SHP77 treated with DMSO at 0.1 percent for 48 hours (cell line): Measurements from ENCODE around the gene P2RX4.
"Not testable (repeated sequence)": the region's sequence is repeated elsewhere in the genome, so short reads cannot be mapped to it uniquely, and the experiment has no call there.

Source experiments
- DNase-seq: peaks from one replicate; lab custom pipeline; 2025; lab: John Stamatoyannopoulos, UW

P2RX4 gene

GRCh38 chr12:121245031-121245430, 35.1 kb downstream of the P2RX4 start:
- no peak for DNase-seq

- DNase-seq = no peak
Observed at GRCh38 chr12:121245951-121246350, 36.0 kb downstream of the P2RX4 start.

GRCh38 chr12:121246893-121247557, 37.1 kb downstream of the P2RX4 start:
- no peak for DNase-seq

- DNase-seq = no peak
Observed at GRCh38 chr12:121248622-121249021, 38.7 kb downstream of the P2RX4 start.

GRCh38 chr12:121250359-121250758, 40.4 kb downstream of the P2RX4 start:
- no peak for DNase-seq

- DNase-seq = no peak
Observed at GRCh38 chr12:121251838-121252237, 41.9 kb downstream of the P2RX4 start.

GRCh38 chr12:121252712-121253345, 42.9 kb downstream of the P2RX4 start:
- no peak for DNase-seq

- DNase-seq = no peak
Observed at GRCh38 chr12:121253638-121254335, 43.9 kb downstream of the P2RX4 start.

GRCh38 chr12:121255433-121255832, 45.5 kb downstream of the P2RX4 start:
- DNase-seq = no peak

- DNase-seq = not testable (repeated sequence)
Observed at GRCh38 chr12:121257704-121258449, 47.9 kb downstream of the P2RX4 start.

- DNase-seq = no peak
Observed at GRCh38 chr12:121259074-121259473, 49.1 kb downstream of the P2RX4 start.

GRCh38 chr12:121260091-121260490, 50.2 kb downstream of the P2RX4 start:
- no peak for DNase-seq

GRCh38 chr12:121261398-121261797, 51.5 kb downstream of the P2RX4 start:
- no peak for DNase-seq

GRCh38 chr12:121263206-121263935, 53.4 kb downstream of the P2RX4 start:
- no peak for DNase-seq

- no peak for DNase-seq
Observed at GRCh38 chr12:121264135-121264534, 54.2 kb downstream of the P2RX4 start.

GRCh38 chr12:121264951-121265515, 55.1 kb downstream of the P2RX4 start:
- no peak for DNase-seq

- DNase-seq = no peak
Observed at GRCh38 chr12:121267822-121268221, 57.9 kb downstream of the P2RX4 start.

- no peak for DNase-seq
Observed at GRCh38 chr12:121273364-121273896, 63.5 kb downstream of the P2RX4 start.

GRCh38 chr12:121274036-121274763, 64.3 kb downstream of the P2RX4 start:
- no peak for DNase-seq

- DNase-seq = no peak
Observed at GRCh38 chr12:121277374-121277759, 67.4 kb downstream of the P2RX4 start.
